ENCODE results near the gene CSNK1D. TPM values are rescaled to one million over a fixed set of nuclear protein-coding genes. Genes with fewer than 3 reads are reported as not detected.
A peak's percentile ranks its signal among the peaks of the same experiment; 100 is the strongest.

The CSNK1D gene
- total RNA-seq, 1 experiment from 2014 or later = 137 TPM

GRCh38 chr17:82271401-82271800 is 2.1 kb downstream of the CSNK1D start:
- Histone ChIP-seq H3K18ac (ENCODE audit: insufficient read length, low read depth, low read length) (no peak overlapping the region), H3K9ac (ENCODE audit: extremely low read depth, insufficient read length, low read length) (peak overlapping the region; percentile 1), H3K23me2 (ENCODE audit: insufficient read length, low read depth, low read length, poor library complexity, severe bottlenecking) (no peaks in the 10 kb centered on the region), H2BK5ac (ENCODE audit: insufficient read length, low read length) (no peak overlapping the region), H3K27me3 (ENCODE audit: insufficient read depth, low read length) (no peaks in the 10 kb centered on the region), H2AK5ac (ENCODE audit: insufficient read length, low read length) (no peak overlapping the region), H3T11ph (ENCODE audit: low read length) (no peak overlapping the region), H3K23ac (ENCODE audit: insufficient read length, low read depth, low read length) (no peak overlapping the region), H3K4ac (ENCODE audit: low read depth, low read length) (no peak overlapping the region), H3K9me3 (ENCODE audit: control insufficient read depth, low read depth, low read length) (no peaks in the 10 kb centered on the region), H3K14ac (ENCODE audit: insufficient read depth, low read length) (no peak overlapping the region), H2BK15ac (ENCODE audit: low read depth, low read length) (no peak overlapping the region), H3K4me1 (ENCODE audit: insufficient read depth, low read length) (no peaks in the 10 kb centered on the region), H3K79me2 (ENCODE audit: insufficient read depth, low read length) (peaks cover 57% of the 10 kb centered on the region), H3K56ac (ENCODE audit: insufficient read length, low read depth, low read length) (no peak overlapping the region), H4K91ac (ENCODE audit: insufficient read length, low read depth, low read length) (no peak overlapping the region), H2AFZ (ENCODE audit: low read length) (no peak overlapping the region), H3K4me2 (ENCODE audit: insufficient read depth, insufficient read length, low read length) (no peak overlapping the region), H4K8ac (replicated peaks; ENCODE audit: insufficient read length, low read depth, low read length) (no peak overlapping the region), H2BK12ac (ENCODE audit: insufficient read length, low read depth, low read length) (no peak overlapping the region), H2BK120ac (ENCODE audit: low read depth, low read length, poor library complexity, severe bottlenecking) (no peak overlapping the region), H4K20me1 (ENCODE audit: control insufficient read depth, insufficient read depth, insufficient read length) (no peaks in the 10 kb centered on the region), H3K27ac (ENCODE audit: insufficient read length, low read depth, low read length) (no peak overlapping the region), H2BK20ac (ENCODE audit: low read depth, low read length, poor library complexity, severe bottlenecking) (no peak overlapping the region), H4K5ac (ENCODE audit: insufficient read length, low read depth, low read length) (no peak overlapping the region), H3K79me1 (ENCODE audit: insufficient read depth, low read depth, low read length, poor library complexity, severe bottlenecking) (peaks cover 4% of the 10 kb centered on the region)
- Mint-ChIP-seq H3K36me3 (ENCODE audit: insufficient read depth in 1 of 3, low read depth in 3 of 3) (peaks cover 40 to 57% (median 54%) of the 10 kb centered on the region in 3 experiments; a peak in 6 of 7 replicates), H3K4me1 (peaks cover 31 to 48% of the 10 kb centered on the region in 2 experiments), H3K9me3 (no peaks in the 10 kb centered on the region), H3K27me3 (ENCODE audit: low read depth) (peaks cover 16% of the 10 kb centered on the region), H3K4me3 (peak overlapping the region; percentile 84 to 87), H3K27ac (no peak overlapping the region)
- no peak for DNase-seq
- no peak for TF ChIP-seq CTCF (conservative IDR thresholded peaks at IDR 0.05)
- WGBS (ENCODE audit: extremely low coverage, insufficient read length, low lambda C conversion rate) = no CpG with 5 or more reads among the region's 6 CpGs

All from H9 (cell line).